ENCODE measurements around the gene CHMP2A.
"Not testable (repeated sequence)": the region's sequence is repeated elsewhere in the genome, so short reads cannot be mapped to it uniquely, and the experiment has no call there.

Gene CHMP2A

DNA sequence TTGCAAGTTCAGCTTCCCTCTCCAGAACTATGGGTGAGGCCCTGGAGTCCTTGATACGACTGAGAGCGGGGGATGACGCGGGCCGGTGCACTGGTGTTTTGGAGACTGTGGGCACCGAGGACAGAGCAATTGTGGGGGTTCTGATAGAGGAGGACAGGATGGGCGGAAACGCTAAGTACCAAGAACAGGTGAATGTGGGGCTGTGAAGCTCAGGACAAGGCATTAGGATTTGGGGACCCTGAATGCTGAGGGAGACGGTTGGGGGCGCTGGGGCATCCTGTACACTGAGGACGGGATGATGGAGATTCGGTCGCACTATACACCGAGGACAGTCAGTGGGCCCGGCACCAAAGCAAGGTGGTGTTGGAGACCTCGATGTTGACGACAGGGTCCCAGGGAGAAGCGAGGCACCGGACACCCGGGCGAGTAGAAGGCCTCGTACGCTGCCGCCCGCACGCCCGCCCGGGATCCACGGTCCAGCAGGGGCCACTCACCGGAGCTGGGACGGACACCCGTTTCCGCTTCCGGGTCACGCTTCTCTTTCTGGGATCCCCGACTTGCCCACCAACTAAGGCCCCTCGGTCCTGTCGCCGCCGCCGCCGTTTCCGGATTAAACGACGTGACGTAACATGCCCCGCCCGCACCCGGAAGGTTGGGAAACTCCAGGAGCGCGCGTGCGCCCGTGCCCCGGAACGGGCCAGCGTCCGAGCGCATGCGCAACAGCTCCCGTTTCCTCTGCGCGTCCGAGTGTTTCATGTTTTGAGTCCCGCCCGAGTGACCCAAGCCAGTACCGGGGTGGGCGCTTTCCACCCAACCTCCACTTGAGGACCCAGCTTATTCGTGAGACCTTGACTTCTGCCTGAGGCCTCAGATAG is at the start of gene CHMP2A:
Gene CHMP2A, minus strand, starts transcription at position 612 of the 875 bp plus-strand sequence. CDS start 893 bp downstream, outside the sequence.
- DNase-seq, result no peak

DNA sequence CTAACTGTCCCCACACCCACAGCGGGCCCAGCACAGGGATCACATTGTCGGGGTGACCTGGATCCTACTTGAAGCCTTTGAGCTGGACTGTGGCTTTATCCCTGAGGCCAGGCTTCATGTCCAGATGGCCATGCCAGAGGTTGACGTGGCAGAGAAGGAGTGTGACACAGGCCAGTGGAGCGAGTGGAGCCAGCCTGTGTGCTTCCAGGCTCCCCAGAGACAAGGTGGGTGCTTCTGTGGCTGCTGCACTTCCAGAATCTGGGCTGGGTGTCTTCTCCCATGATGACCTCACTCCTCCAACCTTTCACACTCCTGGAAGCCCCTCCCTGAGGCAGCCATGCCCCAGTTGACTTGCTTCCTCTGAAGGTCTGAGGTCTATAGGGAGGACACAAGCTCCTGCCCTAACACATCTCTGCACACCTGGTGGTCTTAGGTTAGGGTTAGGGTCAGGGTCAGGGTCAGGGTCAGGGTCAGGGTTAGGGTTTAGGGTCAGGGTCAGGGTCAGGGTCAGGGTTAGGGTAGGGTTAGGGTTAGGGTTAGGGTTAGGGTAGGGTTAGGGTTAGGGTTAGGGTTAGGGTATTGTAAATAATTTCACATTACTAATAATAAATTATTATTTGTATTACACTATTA is 31.3 kb upstream of the CHMP2A start:
- DNase-seq, result no peak

DNA sequence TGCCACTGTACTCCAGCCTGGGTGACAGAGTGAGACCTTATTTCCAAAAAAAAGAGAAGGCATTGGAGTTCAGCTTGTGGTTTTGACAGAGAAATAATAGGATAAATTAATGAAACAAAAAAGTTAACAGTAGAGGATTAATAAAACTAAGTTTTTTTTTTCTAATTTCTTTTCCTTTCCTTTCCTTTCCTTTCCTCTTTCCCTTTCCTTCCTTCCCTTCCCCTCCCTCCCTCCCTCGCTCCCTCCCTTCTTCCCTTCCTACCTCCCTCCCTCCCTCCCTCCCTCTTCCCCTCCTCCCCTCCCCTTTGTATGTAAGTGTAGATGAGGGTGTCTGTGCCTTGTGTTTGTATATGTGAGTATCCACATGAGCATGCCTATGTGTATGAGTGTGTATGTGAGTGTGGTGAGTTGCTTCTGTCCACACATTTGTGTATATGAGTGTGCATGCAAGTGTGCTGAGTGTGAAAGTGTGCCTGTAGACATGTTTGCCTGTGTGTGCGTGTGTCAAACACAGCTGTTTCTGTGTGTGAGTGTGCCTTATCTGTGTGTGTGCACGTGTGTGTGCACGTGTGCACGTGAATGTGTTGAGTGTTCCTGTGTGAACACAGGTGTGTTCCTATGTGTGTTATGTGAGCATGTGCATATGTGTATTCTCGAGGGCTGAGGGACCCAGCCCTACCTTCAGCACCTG is 30.7 kb upstream of the CHMP2A start:
- DNase-seq, result no peak

DNA sequence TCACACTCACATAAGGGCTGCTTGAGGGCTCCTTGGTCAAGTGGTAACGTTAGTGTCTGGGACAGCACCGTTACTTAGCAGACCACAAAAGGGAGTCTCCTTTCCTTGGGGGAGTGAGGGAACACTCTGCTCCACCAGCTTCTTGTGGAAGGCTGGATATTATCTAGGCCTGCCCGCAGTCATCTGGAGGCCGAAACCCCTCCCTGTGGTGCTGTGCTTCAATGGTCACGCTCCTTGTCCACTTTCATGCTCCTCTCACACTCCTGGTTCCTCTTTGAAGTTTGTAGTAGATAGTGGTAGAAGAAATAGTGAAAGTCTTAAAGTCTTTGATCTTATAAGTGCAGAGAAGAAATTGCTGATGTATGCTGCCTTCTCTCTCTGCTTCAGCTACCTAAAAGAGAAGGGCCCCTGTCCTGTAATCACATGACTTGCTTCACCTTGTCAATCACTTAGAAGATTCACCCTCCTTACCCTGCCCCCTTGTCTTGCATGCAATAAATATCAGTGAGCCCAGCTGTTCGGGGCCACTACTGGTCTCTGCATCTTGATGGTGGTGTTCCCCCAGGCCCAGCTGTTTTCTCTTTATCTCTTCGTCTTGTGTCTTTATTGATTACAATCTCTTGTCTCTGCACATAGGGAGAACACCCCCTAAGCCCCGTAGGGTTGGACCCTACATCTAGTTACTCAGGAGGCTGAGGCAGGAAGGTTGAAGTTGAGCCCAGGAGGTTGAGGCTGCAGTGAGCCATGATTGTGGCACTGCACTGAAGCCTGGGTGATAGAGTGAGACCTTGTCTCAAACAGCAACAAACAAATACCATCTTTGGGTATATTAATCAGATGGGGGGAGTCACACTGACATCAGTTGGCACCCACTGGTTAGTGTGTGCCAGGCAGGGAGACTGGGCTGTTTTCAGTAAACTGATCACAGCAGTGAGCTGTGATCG is 29.9 kb upstream of the CHMP2A start:
- DNase-seq, result no peak

DNA sequence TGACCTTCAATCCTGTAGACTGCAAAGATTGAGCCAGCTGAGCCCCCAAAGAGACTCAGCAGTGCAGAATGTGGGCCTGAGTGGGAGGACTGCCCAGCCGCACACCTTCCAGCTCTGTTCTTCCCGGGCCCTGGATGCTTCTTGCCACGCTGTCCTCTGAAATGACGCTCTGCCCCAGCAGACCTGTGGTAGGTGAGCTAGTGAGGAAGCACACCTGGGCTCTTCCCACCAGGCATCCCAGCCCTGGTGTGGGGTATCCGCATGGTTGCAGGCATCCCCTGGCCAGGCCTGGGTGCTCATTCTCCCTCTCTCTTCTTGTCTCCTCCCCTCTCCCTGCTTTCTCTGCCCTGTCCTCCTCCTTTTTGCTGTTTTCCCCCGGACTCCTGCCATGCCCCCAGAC is 28.1 kb upstream of the CHMP2A start:
- DNase-seq, result no peak

DNA sequence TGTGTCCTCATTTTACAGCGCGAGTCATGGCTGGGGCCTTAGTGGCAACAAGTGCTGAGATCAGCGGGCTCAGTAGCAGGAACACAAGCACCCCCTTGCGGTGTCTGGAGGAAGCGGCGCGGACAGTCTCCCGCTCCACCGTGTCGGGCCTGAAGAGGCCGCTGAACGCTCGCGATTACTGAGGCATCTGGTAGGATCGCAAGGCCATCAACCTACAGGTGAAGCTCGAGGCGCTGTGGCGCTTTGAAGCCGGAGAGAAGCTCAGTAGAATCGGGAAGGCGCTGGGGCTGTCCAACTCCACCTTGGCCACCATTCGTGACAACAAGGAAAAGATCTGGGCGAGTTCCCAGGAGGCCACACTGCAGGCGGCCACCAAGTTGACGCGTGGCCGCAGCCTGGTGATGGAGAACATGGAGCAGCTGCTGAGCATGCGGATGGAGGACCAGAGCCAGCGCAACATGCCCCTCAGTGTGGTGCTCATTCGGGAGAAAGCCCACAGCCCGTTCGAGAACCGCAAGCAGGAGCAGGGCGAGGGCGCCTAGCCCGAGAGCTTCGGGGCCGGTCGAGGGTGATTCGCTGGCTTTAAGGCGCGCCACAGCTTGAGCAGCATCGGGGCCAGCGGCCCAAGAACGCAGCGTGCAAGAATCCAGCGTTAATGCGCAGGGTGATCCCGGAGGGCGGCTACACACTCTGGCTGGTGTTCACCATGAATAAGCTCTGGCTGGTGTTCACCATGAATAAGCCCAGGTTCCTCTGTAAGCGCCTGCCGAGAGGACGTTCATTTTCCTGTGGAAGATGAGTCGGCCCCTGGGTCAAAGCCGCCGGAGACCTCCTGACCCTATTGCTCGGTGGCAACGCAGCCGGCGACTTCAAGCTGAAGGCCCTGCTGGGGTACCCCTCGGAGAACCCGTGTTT is 26.6 kb upstream of the CHMP2A start:
- no peak for DNase-seq

DNA sequence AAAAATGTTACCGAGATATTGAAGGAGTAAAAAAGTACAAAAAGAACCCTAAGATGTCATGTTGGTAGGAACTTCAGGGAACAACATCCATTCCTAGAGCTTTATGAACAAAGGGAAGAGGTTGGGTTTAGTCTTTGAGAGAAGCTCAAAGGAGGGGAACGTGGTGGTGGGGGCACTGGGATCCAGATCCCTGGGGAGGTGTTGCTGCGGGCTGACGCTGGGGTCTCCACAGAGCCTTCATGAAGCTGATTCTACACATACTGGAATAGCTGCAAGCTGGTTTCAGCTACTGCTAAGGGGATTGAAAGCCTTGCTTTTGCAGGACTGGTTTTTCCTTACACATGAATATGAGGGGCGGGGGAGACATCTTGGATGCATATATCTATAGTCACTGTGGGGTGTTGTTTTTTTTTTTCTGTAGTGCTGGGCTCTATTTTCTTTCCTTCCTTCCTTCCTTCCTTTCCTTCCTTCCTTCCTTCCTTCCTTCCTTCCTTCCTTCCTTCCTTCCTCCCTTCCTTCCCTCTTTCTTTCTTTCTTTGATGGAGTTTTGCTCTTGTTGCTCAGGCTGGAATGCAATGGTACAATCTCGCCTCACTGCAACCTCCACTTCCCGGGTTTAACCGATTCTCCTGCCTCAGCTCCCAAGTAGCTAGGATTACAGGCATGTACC is 24.7 kb upstream of the CHMP2A start:
- no peak for DNase-seq

DNA sequence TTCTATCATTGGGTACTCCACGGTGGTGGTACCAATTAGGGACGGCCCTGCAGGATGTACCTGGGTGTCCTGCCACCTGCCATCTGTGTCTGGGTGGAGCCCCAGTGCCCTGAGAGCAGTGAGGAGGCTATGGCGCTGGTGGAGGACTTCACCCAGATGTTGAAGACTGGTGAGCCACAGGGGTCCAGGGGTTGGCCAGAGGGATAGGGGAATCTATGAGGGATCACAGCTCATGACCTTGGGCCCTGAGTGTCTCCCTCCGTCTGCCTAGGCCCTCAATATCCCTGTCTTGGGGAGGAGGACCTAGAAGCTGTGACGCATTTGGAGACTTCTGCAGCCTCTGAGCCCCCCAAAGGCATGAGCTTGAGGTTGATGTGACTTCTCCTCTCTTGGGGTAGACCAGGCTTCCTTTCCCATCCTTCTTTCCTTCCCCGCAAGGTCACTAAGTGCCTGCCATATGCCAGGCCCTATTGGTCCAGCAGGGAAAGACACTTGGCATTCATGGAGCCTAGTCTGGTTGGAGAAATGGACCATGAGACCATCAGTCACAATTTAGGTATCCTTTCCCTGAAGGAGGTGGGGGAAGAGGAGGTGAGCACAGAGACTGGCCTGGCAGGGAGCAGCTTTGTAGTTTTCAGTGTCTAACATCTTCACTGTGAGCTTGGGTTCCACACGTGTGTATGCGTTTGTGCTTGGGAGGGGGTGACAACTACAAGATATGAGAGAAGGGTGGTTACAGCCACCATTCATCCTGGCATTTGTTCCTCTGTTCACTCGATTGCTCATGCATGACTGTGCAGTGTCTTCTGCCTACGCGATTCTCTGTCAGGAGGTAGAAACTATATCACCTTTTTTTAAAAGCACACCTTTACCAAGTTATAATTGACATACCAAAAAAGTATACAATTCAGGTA is 23.4 kb upstream of the CHMP2A start:
- DNase-seq, result no peak

DNA sequence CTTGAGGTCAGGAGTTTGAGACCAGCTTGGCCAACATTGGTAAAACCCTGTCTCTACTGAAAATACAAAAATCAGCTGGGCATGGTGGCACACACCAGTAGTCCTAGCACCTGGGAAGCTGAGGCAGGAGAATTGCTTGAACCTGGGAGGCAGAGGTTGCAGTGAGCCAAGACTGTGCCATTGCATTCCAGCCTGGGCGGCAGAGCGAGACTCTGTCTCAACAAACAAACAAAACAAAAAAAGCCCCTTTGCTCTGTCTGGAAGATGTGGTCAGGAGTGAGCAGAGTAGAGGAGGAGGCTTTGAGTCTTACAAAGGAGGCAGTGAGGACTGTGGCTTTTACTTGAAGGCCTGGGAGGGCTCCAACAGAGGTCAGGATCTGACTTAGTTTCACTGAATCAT is 22.7 kb upstream of the CHMP2A start:
- DNase-seq, result not testable (repeated sequence)

DNA sequence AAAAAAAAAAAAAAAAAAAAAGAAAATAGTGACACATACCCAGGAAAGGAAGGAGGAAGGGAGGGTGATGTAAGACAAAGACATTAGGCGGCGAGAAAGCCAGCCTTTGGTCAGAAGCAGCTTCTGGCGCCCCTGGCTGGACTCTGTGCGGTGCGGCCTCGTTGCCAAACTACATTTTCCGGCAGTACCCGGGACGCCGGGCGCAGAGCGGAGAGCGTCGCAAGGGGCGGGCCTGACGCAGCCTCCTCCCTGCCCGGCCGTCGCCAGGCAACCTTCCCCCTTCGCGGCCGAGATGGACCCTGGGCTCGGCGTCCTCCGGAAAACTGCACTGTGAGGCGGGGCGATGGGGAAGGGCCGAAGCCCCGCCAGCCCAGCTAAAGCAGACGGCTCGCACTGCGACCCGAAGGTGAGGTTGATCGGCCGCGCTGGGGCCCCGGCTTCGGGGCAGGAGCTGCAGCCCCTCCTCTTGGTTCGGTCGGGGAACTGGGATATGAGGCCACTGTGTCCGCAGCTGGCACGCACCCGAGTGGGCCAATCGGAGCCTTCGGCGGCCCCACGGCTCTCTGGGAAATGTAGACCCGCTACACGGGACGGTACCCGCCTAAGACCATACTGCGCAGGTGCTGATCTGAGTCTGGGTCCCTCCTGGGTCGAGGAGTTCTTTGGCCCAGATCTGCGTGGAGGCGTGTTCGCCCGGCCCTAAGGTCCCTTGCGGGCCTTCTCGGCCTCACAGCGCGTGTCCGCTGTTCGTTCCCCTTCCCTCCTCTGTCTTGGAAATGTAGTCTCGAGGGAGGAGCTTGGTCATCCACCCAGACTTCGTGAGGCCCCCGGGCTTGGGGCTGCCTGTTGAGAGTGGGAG is 20.5 kb upstream of the CHMP2A start:
- DNase-seq, result no peak

DNA sequence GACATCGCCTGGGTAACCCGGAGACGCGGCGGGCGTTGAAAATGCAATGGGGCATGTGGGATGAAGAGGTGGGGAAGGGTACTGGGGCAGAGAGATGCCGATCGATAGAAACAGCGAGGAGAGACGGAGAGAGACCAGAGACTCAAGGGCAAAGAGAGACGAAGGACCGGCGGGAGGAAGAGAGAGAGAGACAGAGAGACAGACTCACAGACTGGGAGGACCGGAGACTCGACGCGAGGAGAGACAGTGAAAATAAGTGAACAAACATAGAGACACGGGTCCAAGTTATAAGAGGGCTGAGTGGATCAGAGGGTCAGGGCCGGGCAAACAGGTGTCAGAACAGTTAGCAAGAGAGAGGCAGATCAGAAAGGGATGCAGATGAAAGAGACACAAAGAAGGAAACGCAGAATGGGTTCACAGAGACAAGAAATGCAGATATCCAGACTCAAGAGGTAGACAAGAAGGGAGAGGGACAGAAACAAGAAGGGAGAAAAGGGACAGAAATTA is 18.8 kb upstream of the CHMP2A start:
- no peak for DNase-seq

DNA sequence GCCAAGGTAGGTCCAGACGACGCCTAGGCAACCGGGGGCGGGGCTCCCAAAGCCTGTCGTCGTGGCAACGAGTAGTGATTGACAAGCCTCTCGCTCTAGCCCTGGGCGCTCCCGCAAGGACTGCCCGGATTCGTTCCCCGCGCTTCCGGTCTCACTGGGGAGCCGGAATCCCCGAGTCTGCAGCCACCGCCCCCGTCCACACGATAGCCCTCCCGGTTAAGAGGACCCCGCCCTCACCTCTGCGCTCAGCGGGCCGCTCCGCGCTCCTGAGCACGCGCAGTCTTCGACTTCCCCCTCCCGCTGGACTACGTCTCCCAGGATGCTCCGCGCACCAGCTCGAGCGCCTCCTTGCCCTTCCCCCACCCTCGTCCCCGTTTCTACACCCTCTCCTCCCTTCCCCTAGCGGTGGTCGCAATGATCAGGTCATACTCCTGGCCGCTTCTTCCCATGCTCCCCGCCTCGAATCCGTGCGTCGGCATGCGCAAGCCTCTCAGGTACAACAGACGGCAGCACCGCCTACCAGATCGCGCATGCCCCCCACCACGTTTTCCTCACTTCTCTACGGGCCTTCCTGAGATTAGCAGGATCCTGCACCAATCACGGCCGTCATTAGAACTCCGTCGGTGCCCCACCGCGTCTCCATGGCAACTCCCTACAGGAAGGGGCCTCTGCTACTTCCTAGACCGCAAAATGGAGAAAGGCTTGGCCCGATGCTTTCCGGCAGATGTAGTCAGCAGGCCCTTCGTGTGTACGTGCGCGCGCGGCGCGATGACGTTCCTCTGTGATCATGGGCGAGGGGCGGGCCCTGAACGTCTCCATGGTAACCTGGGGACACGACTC is 18.1 kb upstream of the CHMP2A start, which contains the start of gene MZF1:
Gene MZF1, minus strand, starts transcription at position 518 of the 840 bp plus-strand sequence. CDS start 1,946 bp downstream, outside the sequence.
- no peak for DNase-seq

DNA sequence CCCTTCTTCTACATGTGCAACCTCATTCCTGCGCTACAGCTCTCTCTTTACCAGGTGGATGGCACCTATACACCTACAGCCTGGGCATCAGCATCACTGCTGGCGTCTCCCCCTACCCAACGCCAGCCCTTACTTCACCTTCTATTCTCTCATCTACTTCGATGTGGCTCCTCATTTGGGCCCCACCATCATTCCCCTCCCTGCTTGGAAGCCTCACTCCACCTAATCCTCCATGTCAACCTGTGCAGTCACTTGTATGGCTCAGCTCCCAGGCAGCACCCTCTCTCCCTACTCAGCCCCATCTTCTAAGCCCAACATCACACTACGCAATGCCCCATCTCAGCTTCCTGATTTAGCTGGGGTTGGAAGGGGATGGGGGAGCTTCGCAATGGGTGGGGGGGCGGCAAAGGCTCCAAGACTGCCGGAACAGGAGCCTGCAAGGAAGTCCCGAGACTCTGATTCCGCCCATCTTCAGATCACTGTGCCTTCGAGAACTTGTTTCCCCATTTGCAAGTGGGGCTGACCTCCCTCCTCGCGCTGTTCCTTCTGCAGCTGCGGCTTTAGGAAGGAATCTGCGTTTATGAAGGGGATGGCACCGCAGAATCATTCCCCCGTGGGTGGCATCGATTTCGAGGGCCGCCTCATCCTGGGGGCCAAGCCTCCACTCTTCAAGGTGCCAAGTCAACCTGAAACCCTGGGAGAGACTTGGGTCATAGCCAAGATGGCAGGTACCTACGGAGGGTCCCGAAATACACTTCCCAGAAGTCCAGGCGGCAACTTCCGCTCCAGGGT is 17.3 kb upstream of the CHMP2A start:
- no peak for DNase-seq

DNA sequence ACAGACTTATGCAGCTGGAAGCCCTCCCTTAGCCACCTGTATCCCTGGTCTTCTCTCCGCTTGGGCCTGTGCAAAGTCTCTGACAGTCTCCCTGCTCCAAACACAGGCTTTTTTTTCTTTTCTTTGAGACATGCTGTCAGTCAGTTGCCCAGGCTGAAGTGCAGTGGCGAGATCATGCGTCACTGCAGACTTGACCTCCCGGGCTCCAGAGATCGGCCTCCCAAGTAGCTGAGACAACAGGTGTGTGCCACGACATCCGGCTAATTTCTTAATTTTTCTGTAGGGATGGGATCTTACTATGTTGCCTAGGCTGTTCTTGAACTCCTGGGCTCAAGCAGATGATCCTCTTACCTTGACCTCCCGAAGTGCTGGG is 16.7 kb upstream of the CHMP2A start:
- no peak for DNase-seq

DNA sequence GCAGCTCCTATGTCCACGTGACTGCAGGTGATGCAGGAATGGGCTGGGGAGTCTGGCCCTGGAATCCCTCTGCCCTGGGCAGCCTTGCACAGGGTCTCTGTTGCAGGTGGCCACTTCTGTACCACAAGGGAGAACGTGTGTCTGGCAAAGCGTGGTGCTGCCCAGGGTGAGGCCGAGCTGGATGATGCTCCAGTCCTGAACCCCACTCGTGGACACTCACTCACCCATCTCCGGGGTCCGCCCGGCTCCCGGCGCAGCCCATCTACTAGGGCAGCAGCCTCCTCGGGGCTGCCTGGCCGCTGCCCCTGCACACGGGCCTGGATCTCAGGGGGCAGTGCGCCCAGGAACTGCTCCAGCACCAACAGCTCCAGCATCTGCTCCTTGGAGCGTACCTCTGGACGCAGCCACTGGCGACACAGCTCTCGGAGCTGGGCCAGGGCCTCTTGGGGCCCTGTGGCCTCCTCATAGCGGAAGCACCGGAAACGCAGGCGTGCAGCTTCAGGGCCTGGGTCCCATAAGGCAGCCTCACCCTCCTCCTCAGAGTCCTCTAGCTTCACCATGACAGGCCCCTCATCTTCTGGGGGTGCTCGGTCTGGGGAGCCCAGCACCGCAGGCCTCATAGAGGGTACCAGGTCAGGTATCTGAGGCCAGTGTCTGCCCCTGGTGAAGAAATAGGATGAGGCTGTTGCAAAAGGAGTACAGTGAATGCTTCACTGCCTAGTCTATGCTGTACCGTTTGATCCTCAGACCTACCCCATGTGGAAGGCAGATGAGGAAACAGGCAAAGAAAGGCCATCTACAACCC is 16.1 kb upstream of the CHMP2A start:
- no peak for DNase-seq
